Lung microvascular endothelial cell (primary cell): ENCODE results near the gene MAPK9. TPM values are rescaled to one million over a fixed set of nuclear protein-coding genes. Genes with fewer than 3 reads are reported as not detected.

Experiments
- DNase-seq, 2 donors: peaks; one replicate each; pipeline versions ENCODE4 v3.0.0 to v3.0.0-alpha.2; 2010; ENCODE audit warnings: low read depth in 2 of 2
- total RNA-seq: library from RNA; depleted of rRNA; stranded (reverse); fragments of >200 nt; gene quantifications from 2 replicates; pipeline ENCODE4 v1.2.1, GENCODE V29; 2014

The MAPK9 gene
- total RNA-seq, 1 donor from 2014 or later: 23.0 TPM

DNA sequence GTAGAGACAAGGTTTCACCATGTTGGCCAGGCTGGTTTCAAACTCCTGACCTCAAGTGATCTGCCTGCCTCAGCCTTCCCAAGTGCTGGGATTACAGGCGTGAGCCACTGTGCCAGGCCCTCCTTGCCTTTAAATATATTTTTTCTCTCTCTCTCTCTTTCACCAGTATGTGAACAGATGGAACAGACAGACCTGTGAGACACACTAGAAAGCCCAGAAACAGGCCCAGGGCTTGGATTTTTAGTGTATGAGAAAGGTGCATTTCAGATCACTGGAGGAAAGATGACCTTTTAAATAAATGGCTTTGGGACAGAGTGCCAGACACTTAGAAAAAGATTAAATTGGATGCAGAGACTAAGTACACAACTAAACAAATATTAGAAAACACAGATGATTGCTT, 86.0 kb downstream of the MAPK9 start:
- DNase-seq: no peak

DNA sequence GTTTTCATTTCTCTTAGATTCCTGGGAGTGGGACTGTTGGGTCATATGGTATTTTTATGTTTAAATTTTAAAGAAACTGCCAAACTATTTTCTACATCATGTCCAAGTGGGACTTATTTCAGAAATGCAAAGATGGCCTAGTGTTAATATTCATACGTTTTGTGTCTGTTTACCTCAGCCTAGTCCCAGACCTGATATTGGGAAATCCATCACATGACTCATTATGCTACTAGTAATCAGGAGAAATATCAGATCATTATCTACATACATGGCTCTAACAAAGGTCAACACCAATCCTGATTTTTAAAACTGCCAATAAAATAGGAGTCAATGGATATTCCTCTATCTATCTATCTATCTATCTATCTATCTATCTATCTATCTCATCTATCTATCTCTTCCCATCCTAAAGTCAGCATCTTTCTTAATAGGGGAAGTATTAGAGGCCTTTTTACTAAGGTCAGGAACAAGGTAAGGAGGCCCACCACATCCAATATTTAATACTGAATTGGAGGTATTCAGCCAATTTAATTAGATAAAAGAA, 87.5 kb downstream of the MAPK9 start:
- DNase-seq: no peak

DNA sequence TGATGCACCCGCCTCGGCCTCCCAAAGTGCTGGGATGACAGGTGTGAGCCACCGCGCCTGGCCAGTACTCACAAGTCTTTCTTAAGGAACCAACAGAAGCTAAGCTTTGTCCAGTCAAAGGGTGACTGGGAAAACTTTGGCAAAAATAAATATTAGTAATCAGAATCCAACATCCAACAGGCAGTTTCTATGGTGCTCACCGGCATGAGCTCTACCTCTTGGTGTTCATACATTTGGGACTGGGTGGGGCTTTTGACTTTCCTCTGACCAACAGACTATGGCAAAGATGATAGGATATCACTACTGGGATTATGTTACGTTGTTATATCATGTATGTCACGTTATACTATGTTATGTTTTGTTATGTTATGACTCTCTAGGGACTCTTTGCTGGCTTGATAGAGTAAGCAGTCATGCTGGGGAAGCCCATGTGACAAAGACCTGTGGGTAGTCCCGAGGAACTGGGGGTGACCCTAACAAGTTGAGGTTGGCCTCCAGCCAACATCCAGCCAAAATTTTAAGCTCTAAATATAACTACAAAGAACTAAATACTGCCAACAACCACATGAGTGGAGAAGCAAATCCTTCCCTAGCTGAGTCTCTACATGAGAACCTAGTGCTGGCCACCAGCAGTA, 88.8 kb downstream of the MAPK9 start:
- no peak for DNase-seq

DNA sequence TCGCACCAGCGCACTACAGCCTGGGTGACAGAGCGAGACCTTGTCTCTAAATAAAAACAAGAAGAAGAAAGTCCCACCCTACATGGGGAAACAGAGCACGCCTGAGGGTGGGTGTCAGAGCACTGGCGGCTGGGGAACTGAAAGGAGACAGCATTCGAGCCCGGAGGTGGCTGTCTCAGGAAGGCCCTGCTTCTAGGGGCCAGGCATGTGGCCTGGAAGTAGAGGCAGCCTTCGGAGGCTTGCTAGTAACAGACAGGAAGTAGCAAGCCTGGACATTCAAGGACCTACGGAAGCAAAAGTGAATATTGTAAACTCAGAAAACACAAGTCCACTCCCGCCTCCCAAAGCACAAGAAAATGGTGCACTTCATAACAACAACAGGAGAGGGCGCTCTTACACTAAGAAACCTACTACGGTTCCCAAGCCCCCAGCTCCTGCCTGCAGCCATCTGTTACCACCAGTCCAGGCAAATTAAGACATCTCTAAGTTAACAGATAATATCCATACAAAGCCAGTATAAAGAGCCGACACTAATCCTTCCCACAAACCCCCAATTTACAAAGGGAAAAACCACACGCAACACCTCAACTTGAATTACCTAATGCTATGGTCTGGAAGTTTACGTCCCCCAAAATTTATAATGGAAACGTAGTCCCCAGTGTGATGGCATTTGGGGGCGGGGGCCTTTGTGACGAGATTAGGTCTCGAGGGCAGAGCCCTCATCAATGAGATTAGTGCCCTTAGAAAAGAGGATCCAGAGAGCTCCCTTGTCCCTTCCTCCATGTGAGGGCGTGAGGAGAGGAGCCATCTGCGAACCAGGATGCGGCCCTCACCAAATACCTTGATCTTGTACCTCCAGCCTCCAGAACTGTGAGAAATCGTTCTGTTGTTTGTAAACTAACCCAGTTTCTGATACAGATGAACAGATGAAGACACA, 90.6 kb downstream of the MAPK9 start:
- peak; percentile 53 to 63 for DNase-seq

DNA sequence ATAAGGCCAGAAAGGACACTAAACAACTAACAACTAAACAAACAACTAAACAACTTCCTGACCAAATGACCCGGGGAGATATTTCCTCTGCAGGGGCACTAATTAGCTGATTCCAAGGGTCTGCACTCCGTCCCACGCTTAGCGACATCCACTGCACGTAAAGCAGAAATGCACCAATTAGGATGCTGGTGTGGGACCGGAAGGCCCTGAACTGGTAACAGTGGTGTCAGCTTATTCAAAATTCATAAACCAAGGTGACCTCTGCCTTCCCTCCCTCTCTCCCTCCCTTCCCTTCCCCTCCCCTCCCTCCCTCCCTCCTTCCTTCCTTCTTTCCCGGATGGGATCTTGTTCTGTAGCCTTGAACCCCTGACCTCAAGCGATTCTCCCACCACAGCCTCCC, 92.5 kb downstream of the MAPK9 start:
- no peak for DNase-seq

DNA sequence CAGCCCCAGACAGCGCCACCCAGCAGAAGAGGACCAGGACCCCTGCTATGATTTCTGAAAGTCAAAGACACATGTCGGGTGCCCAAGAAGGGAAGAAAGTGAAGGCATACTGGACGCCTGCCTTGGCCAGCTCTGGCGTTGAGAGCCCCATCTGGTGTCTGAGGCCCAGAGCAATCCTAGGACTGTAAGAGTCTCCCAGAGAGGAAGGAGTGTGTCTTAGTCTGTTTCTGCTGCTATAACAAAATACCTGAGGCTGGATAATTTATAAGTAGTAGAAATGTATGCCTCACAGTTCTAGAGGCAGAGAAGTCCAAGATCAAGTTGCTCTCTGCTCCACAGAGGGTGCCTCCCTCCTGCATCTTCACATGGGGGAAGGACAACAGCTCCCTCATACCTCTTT, 93.7 kb downstream of the MAPK9 start:
- no peak for DNase-seq

DNA sequence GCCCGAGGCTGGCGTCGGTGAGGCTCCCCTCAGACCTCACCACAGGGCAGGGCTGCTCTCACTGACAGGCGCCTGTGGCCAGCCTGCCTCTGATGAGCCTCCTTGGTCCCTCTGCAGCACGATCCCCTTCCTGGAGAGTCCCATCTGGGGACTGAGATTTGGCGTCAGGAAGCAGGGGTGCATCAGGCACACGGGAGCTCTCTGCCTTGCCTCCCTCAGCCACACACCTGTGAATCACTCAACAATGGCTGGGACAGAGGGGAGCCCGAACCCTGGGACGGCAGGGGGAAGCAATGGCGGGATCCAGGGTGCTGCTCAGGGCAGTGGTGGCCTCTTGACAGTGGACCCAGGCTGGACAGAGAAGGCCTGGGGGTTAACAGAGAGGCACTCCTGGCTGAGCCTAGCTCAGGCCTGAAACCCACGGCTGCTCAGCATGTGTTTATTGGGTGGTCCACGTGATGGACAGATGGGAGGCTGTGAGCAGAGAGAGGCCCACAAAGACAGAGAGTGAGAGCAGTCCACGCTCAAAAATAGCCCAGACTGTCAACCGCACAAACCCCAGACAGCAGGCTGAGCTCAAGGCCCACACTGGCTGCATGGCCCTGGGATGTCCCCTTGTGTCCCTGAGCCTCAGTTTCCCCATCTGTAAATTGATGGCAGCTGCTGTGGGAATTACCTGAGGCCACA, 94.7 kb downstream of the MAPK9 start:
- DNase-seq: no peak

DNA sequence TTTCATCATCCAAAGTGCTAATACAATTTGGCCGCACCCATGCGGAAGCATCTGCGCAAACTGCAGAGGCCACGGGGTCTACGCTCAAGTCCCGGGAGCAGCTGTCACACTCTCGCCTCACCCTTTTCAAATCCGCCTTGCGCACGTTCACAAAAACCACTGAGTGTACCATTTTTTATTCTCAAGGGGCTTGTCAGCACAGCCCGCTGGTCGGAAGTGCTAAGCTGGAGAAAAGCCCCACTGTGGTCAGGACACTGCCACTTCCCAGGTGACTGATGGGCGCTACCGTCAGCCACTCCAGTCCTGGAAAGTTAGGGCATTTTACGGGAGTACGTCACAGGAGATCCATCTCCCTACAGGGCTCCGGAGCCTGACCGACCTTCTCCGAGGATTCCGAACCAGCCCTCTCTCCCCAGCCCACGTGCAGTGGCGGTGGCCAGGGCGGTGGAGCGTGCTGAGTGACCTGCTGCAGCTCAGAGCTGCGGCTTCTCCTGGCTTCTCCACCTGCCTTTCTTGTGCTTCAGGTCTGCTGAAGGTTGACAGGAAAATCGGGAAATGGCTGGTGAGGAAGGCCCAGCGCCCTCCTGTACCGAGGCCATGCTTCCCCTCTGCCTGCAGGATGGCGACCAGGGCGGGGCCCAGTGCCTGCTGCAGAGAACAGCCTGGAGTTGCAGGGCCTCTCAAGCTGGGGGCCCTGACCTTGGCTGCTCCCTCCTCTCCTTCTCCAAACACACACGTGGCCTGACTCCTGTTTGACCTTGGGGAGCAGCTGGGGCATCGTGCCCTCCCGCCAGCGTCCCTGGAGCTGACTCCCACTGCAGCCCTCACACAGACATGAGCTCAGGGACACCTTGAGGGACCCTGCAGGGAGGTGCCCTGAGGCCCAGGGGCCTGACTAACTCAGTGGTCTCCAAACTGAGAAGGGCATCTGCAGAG, 97.2 kb downstream of the MAPK9 start:
- no peak for DNase-seq

DNA sequence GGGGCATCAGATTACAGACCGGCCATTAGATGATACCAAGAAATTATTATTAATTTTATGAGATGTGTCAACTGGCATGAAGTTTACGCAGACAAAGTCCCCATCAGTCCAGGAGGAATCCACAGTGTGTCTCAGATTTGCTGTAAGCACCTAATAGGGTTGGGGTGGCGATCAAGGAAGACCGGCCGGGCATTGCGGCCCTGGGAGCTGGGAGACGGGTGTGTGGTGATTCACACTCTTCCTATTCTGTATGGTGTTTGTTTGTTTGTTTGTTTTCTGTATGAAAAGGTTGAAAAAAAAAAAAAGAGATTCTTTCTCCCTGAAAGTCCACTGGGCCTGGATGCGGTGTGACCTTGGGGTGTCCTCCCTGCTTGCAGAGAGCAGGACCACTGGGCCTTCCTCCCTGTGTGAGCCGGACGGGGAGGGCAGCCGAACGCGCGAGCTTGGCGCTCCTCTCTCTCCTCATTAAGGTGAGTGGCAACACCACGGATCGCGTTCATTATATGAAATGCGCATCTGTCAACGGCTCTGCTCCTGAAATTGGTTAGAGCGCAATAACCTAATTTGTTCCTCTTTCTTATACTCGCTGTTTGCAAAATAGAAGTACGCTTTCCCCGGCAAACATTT, 98.0 kb downstream of the MAPK9 start:
- DNase-seq: no peak

DNA sequence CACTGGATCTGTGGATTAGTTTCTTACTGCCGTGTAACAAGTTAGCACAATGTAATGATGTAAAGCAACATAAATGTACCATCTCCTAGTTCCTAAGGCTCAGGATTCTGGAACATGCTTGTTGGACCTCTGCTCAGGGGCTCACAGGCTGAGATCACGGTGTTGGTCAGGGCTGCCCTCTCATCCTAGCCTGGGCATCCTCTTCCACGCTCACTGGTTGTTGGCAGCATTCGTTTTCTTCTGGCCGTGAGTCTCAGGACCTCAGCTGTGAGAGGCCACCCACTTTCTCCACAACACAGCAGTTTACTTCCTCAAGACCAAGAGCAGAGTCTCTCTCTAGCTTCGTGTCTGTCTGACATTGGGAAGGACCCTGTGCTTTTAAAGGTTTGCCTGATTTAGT, 100.2 kb downstream of the MAPK9 start:
- no peak for DNase-seq

DNA sequence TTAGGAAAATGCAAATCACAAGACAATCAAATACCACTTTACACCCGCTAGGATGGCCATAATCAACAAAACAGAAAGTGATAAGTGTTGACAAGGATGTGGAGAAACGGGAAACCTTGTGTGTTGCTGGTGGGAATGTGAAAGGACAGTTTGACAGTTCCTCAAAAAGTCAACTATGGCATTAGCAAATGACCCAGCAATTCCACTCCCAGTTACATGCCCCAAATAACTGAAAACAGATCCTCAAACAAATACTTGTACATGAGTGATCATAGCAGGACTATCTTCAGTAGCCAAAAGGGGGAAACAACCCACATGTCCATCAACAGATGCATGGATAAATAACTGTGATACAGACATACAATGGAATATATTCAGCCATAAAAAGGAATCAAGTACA, 104.1 kb downstream of the MAPK9 start:
- no peak for DNase-seq

Other genes with a start within 250 kb of the MAPK9 start
- gene RNF130, start 220.3 kb downstream of the MAPK9 start, total RNA-seq: 16.8 and 37.7 TPM in 2 replicates
- under 0.01 TPM in 1 of 2 replicates, not detected in the other for gene RASGEF1C, start 82.9 kb downstream of the MAPK9 start, total RNA-seq
- gene GFPT2, start 61.3 kb upstream of the MAPK9 start, total RNA-seq: 0.79 and 1.1 TPM in 2 replicates
- gene CNOT6, start 202.3 kb upstream of the MAPK9 start, total RNA-seq: 14.4 and 15.1 TPM in 2 replicates